ENCODE measurements around the gene TPP2.

The TPP2 gene

GRCh38 chr13:102645701-102646100 lies 48.9 kb downstream of the TPP2 start:
- DNase-seq (ENCODE audit: low read depth, low spot score): no peak

GRCh38 chr13:102648046-102648445 lies 51.3 kb downstream of the TPP2 start:
- no peak for DNase-seq (ENCODE audit: low read depth, low spot score)
- no peak overlapping the region for H3K4me3 ChIP-seq (ENCODE audit: low read length)

More at GRCh38 chr13:102645701-102646100, 48.9 kb downstream of the TPP2 start:
- no peak overlapping the region for H3K4me3 ChIP-seq (ENCODE audit: low read length)

- DNase-seq (ENCODE audit: low read depth, low spot score): no peak
- no peak overlapping the region for H3K4me3 ChIP-seq (ENCODE audit: low read length)
Measured at GRCh38 chr13:102650444-102650843, 53.7 kb downstream of the TPP2 start.

GRCh38 chr13:102651392-102651791 lies 54.6 kb downstream of the TPP2 start:
- no peak for DNase-seq (ENCODE audit: low read depth, low spot score)

GRCh38 chr13:102651892-102652291 lies 55.1 kb downstream of the TPP2 start:
- no peak for DNase-seq (ENCODE audit: low read depth, low spot score)
- no peak overlapping the region for H3K4me3 ChIP-seq (ENCODE audit: low read length)

More at GRCh38 chr13:102651392-102651791, 54.6 kb downstream of the TPP2 start:
- H3K4me3 ChIP-seq (ENCODE audit: low read length): no peak overlapping the region

GRCh38 chr13:102654756-102655155 lies 58.0 kb downstream of the TPP2 start:
- no peak overlapping the region for H3K4me3 ChIP-seq (ENCODE audit: low read length)
- DNase-seq (ENCODE audit: low read depth, low spot score): no peak

GRCh38 chr13:102657630-102658029 lies 60.8 kb downstream of the TPP2 start:
- no peak for DNase-seq (ENCODE audit: low read depth, low spot score)
- H3K4me3 ChIP-seq (ENCODE audit: low read length): no peak overlapping the region

GRCh38 chr13:102658660-102659059 lies 61.9 kb downstream of the TPP2 start:
- no peak overlapping the region for H3K4me3 ChIP-seq (ENCODE audit: low read length)
- DNase-seq (ENCODE audit: low read depth, low spot score): no peak

GRCh38 chr13:102659168-102659713 lies 62.5 kb downstream of the TPP2 start:
- H3K4me3 ChIP-seq (ENCODE audit: low read length): no peak overlapping the region
- DNase-seq (ENCODE audit: low read depth, low spot score): no peak

- no peak for DNase-seq (ENCODE audit: low read depth, low spot score)
- no peak overlapping the region for H3K4me3 ChIP-seq (ENCODE audit: low read length)
Measured at GRCh38 chr13:102667023-102667422, 70.2 kb downstream of the TPP2 start.

- no peak overlapping the region for H3K4me3 ChIP-seq (ENCODE audit: low read length)
- DNase-seq (ENCODE audit: low read depth, low spot score): no peak
Measured at GRCh38 chr13:102667911-102668310, 71.1 kb downstream of the TPP2 start.

- no peak for DNase-seq (ENCODE audit: low read depth, low spot score)
- H3K4me3 ChIP-seq (ENCODE audit: low read length): no peak overlapping the region
Measured at GRCh38 chr13:102670130-102670529, 73.3 kb downstream of the TPP2 start.

GRCh38 chr13:102675115-102675514 lies 78.3 kb downstream of the TPP2 start:
- DNase-seq (ENCODE audit: low read depth, low spot score): no peak
- no peak overlapping the region for H3K4me3 ChIP-seq (ENCODE audit: low read length)

- no peak overlapping the region for H3K4me3 ChIP-seq (ENCODE audit: low read length)
- no peak for DNase-seq (ENCODE audit: low read depth, low spot score)
Measured at GRCh38 chr13:102677122-102677521, 80.3 kb downstream of the TPP2 start.

- no peak for DNase-seq (ENCODE audit: low read depth, low spot score)
Measured at GRCh38 chr13:102678339-102679107, 81.7 kb downstream of the TPP2 start.

GRCh38 chr13:102679449-102680132 lies 82.8 kb downstream of the TPP2 start:
- DNase-seq (ENCODE audit: low read depth, low spot score): no peak
- H3K4me3 ChIP-seq (ENCODE audit: low read length): no peak overlapping the region

More at GRCh38 chr13:102678339-102679107, 81.7 kb downstream of the TPP2 start:
- H3K4me3 ChIP-seq (ENCODE audit: low read length): no peak overlapping the region

GRCh38 chr13:102680133-102680717 lies 83.4 kb downstream of the TPP2 start:
- no peak for DNase-seq (ENCODE audit: low read depth, low spot score)

GRCh38 chr13:102680842-102681740 lies 84.3 kb downstream of the TPP2 start:
- no peak overlapping the region for H3K4me3 ChIP-seq (ENCODE audit: low read length)
- no peak for DNase-seq (ENCODE audit: low read depth, low spot score)

More at GRCh38 chr13:102680133-102680717, 83.4 kb downstream of the TPP2 start:
- no peak overlapping the region for H3K4me3 ChIP-seq (ENCODE audit: low read length)

- H3K4me3 ChIP-seq (ENCODE audit: low read length): no peak overlapping the region
- no peak for DNase-seq (ENCODE audit: low read depth, low spot score)
Measured at GRCh38 chr13:102682211-102682610, 85.4 kb downstream of the TPP2 start.
